ENCODE data around the gene TUBGCP5. TPM values are rescaled to one million over a fixed set of nuclear protein-coding genes. Genes with fewer than 3 reads are reported as not detected.

Gene TUBGCP5
- total and polyA plus RNA-seq, 10 of the 15 experiments (the other 5 are each of a cell fraction or from before 2014, with no cell fraction given): 6.4 to 29.2 (median 20.2) TPM

GRCh38 chr15:22963641-22964040, 75.7 kb downstream of the TUBGCP5 start:
- Histone ChIP-seq H3K9me3 (replicated peaks; ENCODE audit: control insufficient read depth, insufficient read depth, low read length) (no peaks in the 10 kb centered on the region), H3K9ac (ENCODE audit: control insufficient read depth, insufficient read depth, low read length) (no peak overlapping the region), H3K27ac (ENCODE audit: control insufficient read depth, insufficient read depth) (no peak overlapping the region), H3K4me2 (ENCODE audit: control insufficient read depth, insufficient read depth) (no peak overlapping the region), H4K20me1 (ENCODE audit: control insufficient read depth, insufficient read depth) (no peaks in the 10 kb centered on the region), H3K27me3 (replicated peaks in 1 of 2; ENCODE audit: control insufficient read depth in 2 of 2, insufficient read depth in 2 of 2, low read length in 1 of 2) (no peaks in the 10 kb centered on the region), H3K79me2 (ENCODE audit: control insufficient read depth, insufficient read depth, low read length) (peaks cover 21% of the 10 kb centered on the region), H3K4me1 (ENCODE audit: control insufficient read depth, insufficient read depth, low read length) (peaks cover 16% of the 10 kb centered on the region), H2AFZ (ENCODE audit: control insufficient read depth, low read depth, low read length) (no peak overlapping the region), H3K36me3 (ENCODE audit: control insufficient read depth in 2 of 2, insufficient read depth in 2 of 2, low read length in 1 of 2) (peaks cover 0 to 3% of the 10 kb centered on the region in 2 experiments; a peak in 2 of 4 replicates), H3K4me3 (no peak overlapping the region)
- SMC1A ChIA-PET (ENCODE audit: uncharacterized antibody, unreplicated experiment): no interaction called here
- in situ Hi-C loops (cut with MboI): no loop called here
- CTCF ChIA-PET: no interaction called here
- no TSS peak for BruUV-seq (replicated peaks)
- RAD21 ChIA-PET (ENCODE audit: unreplicated experiment): no interaction called here
- POLR2A ChIA-PET: no interaction called here
- no peak for TF ChIP-seq SMAD5 (IDR thresholded peaks at IDR 0.05; ENCODE audit: low read depth)
- TF ChIP-seq ZNF384 (IDR thresholded peaks at IDR 0.05; ENCODE audit: borderline replicate concordance, low read depth, low read length): no peak
- TF ChIP-seq RCOR1 (conservative IDR thresholded peaks at IDR 0.05; ENCODE audit: low read depth, low read length): no peak
- no peak for TF ChIP-seq CBFB (IDR thresholded peaks at IDR 0.05; ENCODE audit: low read depth)
- TF ChIP-seq YBX1 (IDR thresholded peaks at IDR 0.05): no peak
- TF ChIP-seq SMAD1 (IDR thresholded peaks at IDR 0.05; ENCODE audit: low read depth, partially characterized antibody): no peak
- TF ChIP-seq RAD21 (IDR thresholded peaks at IDR 0.05; ENCODE audit: insufficient read depth, low read depth, low read length): no peak
- no peak for TF ChIP-seq RFX5 (IDR thresholded peaks at IDR 0.05; ENCODE audit: low read depth, low read length)
- TF ChIP-seq, protein P1, sequence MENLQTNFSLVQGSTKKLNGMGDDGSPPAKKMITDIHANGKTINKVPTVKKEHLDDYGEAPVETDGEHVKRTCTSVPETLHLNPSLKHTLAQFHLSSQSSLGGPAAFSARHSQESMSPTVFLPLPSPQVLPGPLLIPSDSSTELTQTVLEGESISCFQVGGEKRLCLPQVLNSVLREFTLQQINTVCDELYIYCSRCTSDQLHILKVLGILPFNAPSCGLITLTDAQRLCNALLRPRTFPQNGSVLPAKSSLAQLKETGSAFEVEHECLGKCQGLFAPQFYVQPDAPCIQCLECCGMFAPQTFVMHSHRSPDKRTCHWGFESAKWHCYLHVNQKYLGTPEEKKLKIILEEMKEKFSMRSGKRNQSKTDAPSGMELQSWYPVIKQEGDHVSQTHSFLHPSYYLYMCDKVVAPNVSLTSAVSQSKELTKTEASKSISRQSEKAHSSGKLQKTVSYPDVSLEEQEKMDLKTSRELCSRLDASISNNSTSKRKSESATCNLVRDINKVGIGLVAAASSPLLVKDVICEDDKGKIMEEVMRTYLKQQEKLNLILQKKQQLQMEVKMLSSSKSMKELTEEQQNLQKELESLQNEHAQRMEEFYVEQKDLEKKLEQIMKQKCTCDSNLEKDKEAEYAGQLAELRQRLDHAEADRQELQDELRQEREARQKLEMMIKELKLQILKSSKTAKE (IDR thresholded peaks at IDR 0.05; ENCODE audit: low read depth, poor library complexity, severe bottlenecking): no peak
- no peak for TF ChIP-seq CHD4 (IDR thresholded peaks at IDR 0.05)
- no peak for TF ChIP-seq ZNF687 (IDR thresholded peaks at IDR 0.05)
- WGBS (ENCODE audit: insufficient coverage, insufficient replicate concordance, low lambda C conversion rate, missing lambda C conversion rate): 89% methylated on average over 12 of the region's 12 CpGs
- FAIRE-seq: no peak
- DNase-seq (ENCODE audit: low read depth, low spot score): no peak
- no peak for ATAC-seq
- intact Hi-C loops (cut with micrococcal nuclease; ENCODE audit: unreplicated experiment): no loop called here
